HG02571 (cell line): ENCODE results near the gene NPHP3.
"Not testable (repeated sequence)": the region's sequence is repeated elsewhere in the genome, so short reads cannot be mapped to it uniquely, and the experiment has no call there.

ENCODE experiments used
- ATAC-seq: cut with Tn5 transposase; IDR thresholded peaks from one replicate; pipeline ENCODE4 v1.9.1; 2021; ENCODE audit warnings: mild to moderate bottlenecking, moderate library complexity; ENCODE audit not compliant: unreplicated experiment

Gene NPHP3

DNA sequence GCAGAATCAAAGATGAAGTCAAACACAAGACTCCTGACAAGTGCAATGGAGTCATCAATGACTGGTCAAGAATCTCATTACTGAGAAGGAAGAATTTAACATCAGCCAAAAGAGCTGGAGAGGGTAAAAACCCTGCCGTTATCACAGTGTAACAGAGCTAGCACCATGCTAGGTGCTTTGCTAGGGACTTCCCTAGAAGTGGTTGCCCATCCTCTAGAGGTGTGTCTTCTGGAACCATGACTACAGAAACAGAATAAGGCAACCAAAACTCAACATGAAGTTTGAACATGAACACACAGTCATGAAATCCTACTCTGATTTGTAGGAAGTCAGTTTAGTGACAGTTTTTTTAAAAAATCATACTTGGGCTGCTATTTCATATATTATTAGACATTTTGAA lies 72.1 kb downstream of the NPHP3 start:
- ATAC-seq, result no peak

DNA sequence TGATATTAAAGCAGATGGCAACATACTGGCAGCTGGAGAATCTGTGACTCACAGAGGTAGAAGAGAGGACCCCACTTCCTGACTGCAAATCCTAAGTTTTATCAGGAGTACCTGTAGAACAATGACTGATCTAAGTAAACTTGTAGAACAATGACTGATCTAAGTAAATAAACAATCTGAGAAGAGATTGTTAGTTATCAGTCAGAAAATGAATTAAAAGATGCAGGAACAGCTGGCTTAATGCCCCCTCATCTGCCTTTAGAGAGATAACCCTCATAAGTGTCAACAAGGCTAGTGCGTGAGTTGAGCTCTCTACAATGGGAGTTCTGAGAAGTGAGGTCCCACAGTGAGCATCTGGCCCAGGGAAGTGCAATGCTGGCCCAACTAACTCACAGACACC lies 77.2 kb downstream of the NPHP3 start:
- no peak for ATAC-seq

DNA sequence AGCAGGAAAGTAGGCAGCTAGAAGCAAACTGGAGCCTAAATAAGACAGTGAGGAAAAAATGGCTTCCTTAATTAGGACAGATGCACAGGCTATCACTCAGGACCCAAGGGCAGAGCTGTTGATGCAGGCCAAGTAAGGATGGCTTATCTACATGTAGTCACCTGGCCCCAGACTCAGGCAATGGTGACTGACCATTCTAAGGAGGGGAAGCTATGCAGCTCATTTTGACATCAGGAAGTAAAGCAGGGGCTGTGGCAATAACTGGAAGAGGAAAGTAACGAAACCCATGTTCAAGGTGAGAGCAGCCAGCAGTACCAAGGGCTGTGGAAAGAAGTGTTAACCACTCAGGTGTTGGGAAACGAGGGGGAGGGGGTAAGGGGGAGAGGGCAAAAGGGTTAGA lies 78.8 kb downstream of the NPHP3 start:
- no peak for ATAC-seq

DNA sequence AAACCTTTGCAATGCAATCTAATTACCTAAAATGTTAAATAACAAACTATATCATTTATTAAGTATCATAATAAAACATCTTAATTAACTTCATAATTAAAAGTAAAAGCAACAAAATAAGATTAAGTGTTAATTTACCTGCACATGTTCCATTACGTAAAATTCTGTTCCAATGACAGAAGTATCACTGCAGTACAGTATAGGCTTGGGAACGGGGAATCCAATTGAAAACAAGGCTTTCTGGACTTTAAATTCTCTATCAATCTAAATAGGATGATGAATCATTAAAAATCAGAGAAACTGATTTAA lies 79.7 kb downstream of the NPHP3 start:
- no peak for ATAC-seq

DNA sequence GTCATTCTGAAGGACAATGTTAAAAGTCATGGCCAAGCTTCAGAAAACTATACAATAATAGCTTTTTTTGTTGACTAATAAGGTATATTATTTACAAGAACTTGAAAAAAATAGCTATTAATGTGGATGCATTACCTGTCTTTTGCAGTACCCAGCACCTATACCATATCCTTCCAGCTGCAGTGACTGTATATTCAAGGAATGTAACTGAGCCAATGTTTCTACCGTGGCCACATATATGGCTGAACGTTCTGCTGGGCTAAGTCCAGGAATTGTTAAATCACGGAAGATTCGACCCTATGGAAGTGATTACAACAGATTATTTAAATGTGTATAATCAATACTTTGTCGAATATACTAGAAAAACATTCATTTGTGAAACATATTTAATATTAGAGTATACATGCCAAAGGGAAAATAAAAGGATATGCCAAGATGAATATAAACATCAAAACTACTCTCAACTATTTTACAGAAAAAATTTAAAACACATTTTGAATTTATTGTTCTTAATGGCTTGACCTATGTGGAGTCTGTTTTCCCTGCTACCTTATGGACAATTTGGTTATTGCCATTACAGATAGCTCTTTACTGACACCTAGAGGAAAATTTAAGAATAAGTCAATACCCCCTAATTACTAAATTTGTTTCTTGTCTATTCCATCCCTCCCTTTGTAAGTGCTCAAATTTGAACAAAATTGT lies 80.2 kb downstream of the NPHP3 start:
- no peak for ATAC-seq

DNA sequence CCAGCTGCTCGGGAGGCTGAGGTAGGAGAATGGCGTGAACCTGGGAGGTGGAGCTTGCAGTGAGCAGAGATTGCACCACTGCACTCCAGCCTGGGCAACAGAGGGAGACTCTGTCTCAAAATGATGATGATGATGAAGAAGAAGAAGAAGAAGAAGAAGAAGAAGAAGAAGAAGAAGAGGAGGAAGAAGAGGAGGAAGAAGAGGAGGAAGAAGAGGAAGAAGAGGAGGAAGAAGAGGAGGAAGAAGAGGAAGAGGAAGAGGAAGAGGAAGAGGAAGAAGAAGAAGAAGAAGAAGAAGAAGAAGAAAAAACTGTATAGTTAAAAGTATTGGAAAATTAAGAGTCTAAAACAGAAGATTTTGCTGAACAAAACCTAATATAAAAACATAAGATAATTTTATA lies 80.8 kb downstream of the NPHP3 start:
- not testable (repeated sequence) for ATAC-seq

DNA sequence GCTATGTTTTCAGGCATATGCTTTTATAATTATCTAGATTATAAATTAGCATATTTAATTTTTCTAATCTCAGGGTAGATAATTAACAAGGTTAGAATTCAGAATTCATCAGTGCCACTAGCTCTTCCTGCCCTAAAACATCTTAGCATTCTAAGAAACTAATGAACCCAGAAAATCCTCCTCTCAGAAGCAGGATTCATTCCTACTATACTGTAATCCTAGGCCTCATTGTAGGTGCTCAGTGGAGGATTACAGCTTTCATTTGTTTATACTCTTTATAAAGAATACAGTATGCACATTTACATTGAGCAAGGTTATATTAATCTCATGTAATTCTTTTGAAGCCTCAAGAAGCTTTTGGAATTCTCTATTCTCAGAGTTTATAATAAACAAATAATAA lies 83.5 kb downstream of the NPHP3 start:
- ATAC-seq, result no peak

DNA sequence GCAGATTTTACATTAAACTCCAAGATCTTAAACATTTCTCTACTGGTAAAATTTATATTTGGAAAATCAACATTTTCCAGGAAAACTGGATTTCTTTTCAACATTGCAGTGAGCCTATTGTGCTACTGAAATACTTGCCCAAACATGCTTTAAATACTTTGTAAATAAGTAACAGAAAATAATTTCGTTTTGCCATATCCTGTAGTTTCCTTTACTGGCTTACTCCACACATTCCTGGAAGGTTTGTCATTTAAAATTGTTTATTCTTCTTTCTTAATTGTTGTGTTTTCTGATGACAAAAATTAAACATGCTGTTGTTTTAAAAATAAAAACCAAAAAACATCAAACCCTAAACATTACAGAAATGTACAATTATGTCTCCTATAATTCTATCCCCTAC lies 84.6 kb downstream of the NPHP3 start:
- ATAC-seq, result no peak

DNA sequence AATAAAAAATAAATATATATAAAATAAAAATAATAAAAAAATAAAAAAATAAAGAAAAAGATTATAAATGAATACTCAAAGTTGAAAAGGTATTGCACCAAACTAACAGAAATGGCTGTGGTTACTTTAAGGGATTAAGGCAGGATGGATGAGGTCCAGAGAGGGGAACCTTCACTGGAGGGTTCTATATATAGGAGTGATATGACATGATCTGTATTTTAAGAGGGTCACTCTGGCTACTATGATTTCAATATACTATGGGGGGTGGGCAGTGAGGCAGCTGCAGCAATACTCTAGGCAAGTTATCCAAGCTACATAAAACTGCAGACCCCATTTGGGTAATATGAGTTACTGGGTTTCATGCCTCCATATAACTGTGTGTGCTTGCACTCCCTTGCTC lies 87.2 kb downstream of the NPHP3 start:
- no peak for ATAC-seq
